Activated naive CD8-positive, alpha-beta T cell treated with anti-CD3 and anti-CD28 coated beads for 36 hours (primary cell): ENCODE measurements around the gene FAM3A. TPM values are rescaled to one million over a fixed set of nuclear protein-coding genes. Genes with fewer than 3 reads are reported as not detected.
A peak's percentile ranks its signal among the peaks of the same experiment; 100 is the strongest.

Experiments
- DNase-seq: peaks from one replicate; pipeline ENCODE4 v3.0.0; 2021
- H3K27ac Mint-ChIP-seq: one replicate; pipeline ENCODE4 v1.8.0; 2022; ENCODE audit warnings: mild to moderate bottlenecking, moderate library complexity, mixed read lengths
- H3K27me3 Mint-ChIP-seq: one replicate; pipeline ENCODE4 v1.8.0; 2022; ENCODE audit warnings: mild to moderate bottlenecking, mixed read lengths
- H3K36me3 Mint-ChIP-seq: one replicate; pipeline ENCODE4 v1.8.0; 2021; ENCODE audit warnings: mild to moderate bottlenecking, mixed read lengths
- H3K4me1 Mint-ChIP-seq: one replicate; pipeline ENCODE4 v1.8.0; 2021; ENCODE audit warnings: mixed read lengths
- H3K4me3 Mint-ChIP-seq: one replicate; pipeline ENCODE4 v1.8.0; 2022; ENCODE audit warnings: mild to moderate bottlenecking, moderate library complexity, mixed read lengths
- H3K9me3 Mint-ChIP-seq: one replicate; pipeline ENCODE4 v1.8.0; 2022; ENCODE audit warnings: mixed read lengths
- total RNA-seq, 2 experiments: library from RNA; stranded (reverse); gene quantifications; one replicate each; pipeline ENCODE4 v1.2.3, GENCODE V29; 2021

The FAM3A gene
- total RNA-seq, 2 experiments from 2014 or later, result 26.8 to 27.3 TPM

GRCh38 chrX:154483325-154483724, 32.7 kb downstream of the FAM3A start:
- H3K9me3 Mint-ChIP-seq, result no peaks in the 10 kb centered on the region
- H3K4me3 Mint-ChIP-seq, result no peak overlapping the region
- peaks cover 3% of the 10 kb centered on the region for H3K36me3 Mint-ChIP-seq
- H3K27me3 Mint-ChIP-seq, result no peaks in the 10 kb centered on the region
- H3K4me1 Mint-ChIP-seq, result peaks cover 16% of the 10 kb centered on the region
- no peak for DNase-seq
- H3K27ac Mint-ChIP-seq, result no peak overlapping the region

- no peak for DNase-seq
- Mint-ChIP-seq H3K27me3 (no peaks in the 10 kb centered on the region), H3K9me3 (no peaks in the 10 kb centered on the region), H3K4me1 (peaks cover 14% of the 10 kb centered on the region), H3K36me3 (peaks cover 3% of the 10 kb centered on the region), H3K27ac (no peak overlapping the region), H3K4me3 (no peak overlapping the region)
These were observed 33.2 kb downstream of the FAM3A start for GRCh38 chrX:154482786-154483185.

GRCh38 chrX:154481911-154482601, 34.0 kb downstream of the FAM3A start:
- no peak overlapping the region for H3K27ac Mint-ChIP-seq

GRCh38 chrX:154481195-154481594, 34.8 kb downstream of the FAM3A start:
- H3K27ac Mint-ChIP-seq, result no peak overlapping the region
- no peak for DNase-seq
- H3K4me1 Mint-ChIP-seq, result peaks cover 20% of the 10 kb centered on the region
- H3K27me3 Mint-ChIP-seq, result no peaks in the 10 kb centered on the region
- H3K36me3 Mint-ChIP-seq, result peaks cover 5% of the 10 kb centered on the region
- H3K9me3 Mint-ChIP-seq, result no peaks in the 10 kb centered on the region
- no peak overlapping the region for H3K4me3 Mint-ChIP-seq

More at GRCh38 chrX:154481911-154482601, 34.0 kb downstream of the FAM3A start:
- Mint-ChIP-seq H3K4me3 (no peak overlapping the region), H3K4me1 (peaks cover 21% of the 10 kb centered on the region), H3K27me3 (no peaks in the 10 kb centered on the region), H3K9me3 (no peaks in the 10 kb centered on the region), H3K36me3 (peaks cover 5% of the 10 kb centered on the region)
- DNase-seq, result no peak

- Mint-ChIP-seq H3K9me3 (no peaks in the 10 kb centered on the region), H3K27ac (peak within 1 kb of the TSS; percentile 95), H3K36me3 (peaks cover 8% of the 10 kb centered on the region)
These were observed 37.1 kb downstream of the FAM3A start, which contains the start of gene LAGE3 for GRCh38 chrX:154478728-154479622. LAGE3 (minus strand) TSS chrX:154479281; CDS start chrX:154478915, 366 bp downstream.

GRCh38 chrX:154477891-154478477, 38.0 kb downstream of the FAM3A start:
- Mint-ChIP-seq H3K9me3 (no peaks in the 10 kb centered on the region), H3K36me3 (peaks cover 6% of the 10 kb centered on the region), H3K27me3 (no peaks in the 10 kb centered on the region), H3K4me1 (peaks cover 13% of the 10 kb centered on the region), H3K4me3 (peak overlapping the region; percentile 89), H3K27ac (peak overlapping the region; percentile 74)
- DNase-seq, result no peak

More at GRCh38 chrX:154478728-154479622, 37.1 kb downstream of the FAM3A start, which contains the start of gene LAGE3:
- H3K4me3 Mint-ChIP-seq, result peak within 1 kb of the TSS; percentile 89
- peaks cover 18% of the 10 kb centered on the region for H3K4me1 Mint-ChIP-seq
- H3K27me3 Mint-ChIP-seq, result no peaks in the 10 kb centered on the region
- DNase-seq, result peak; percentile 93

GRCh38 chrX:154476821-154477220, 39.2 kb downstream of the FAM3A start:
- H3K27ac Mint-ChIP-seq, result no peak overlapping the region
- no peak overlapping the region for H3K4me3 Mint-ChIP-seq
- DNase-seq, result no peak
- peaks cover 13% of the 10 kb centered on the region for H3K4me1 Mint-ChIP-seq
- no peaks in the 10 kb centered on the region for H3K9me3 Mint-ChIP-seq
- no peaks in the 10 kb centered on the region for H3K27me3 Mint-ChIP-seq
- peaks cover 6% of the 10 kb centered on the region for H3K36me3 Mint-ChIP-seq

- DNase-seq, result no peak
- Mint-ChIP-seq H3K27ac (no peak overlapping the region), H3K36me3 (peaks cover 6% of the 10 kb centered on the region), H3K9me3 (no peaks in the 10 kb centered on the region), H3K27me3 (no peaks in the 10 kb centered on the region), H3K4me3 (no peak overlapping the region), H3K4me1 (peaks cover 11% of the 10 kb centered on the region)
These were observed 42.3 kb downstream of the FAM3A start for GRCh38 chrX:154473683-154474082.

GRCh38 chrX:154472685-154473632, 43.1 kb downstream of the FAM3A start:
- Mint-ChIP-seq H3K27ac (no peak overlapping the region), H3K36me3 (peaks cover 4% of the 10 kb centered on the region), H3K4me1 (peaks cover 11% of the 10 kb centered on the region), H3K27me3 (no peaks in the 10 kb centered on the region), H3K9me3 (no peaks in the 10 kb centered on the region), H3K4me3 (no peak overlapping the region)
- no peak for DNase-seq

GRCh38 chrX:154471839-154472684, 44.0 kb downstream of the FAM3A start:
- Mint-ChIP-seq H3K4me1 (peaks cover 3% of the 10 kb centered on the region), H3K36me3 (peaks cover 2% of the 10 kb centered on the region), H3K4me3 (no peak overlapping the region), H3K27ac (peak overlapping the region; percentile 62), H3K27me3 (no peaks in the 10 kb centered on the region), H3K9me3 (no peaks in the 10 kb centered on the region)
- no peak for DNase-seq

GRCh38 chrX:154470914-154471568, 45.0 kb downstream of the FAM3A start:
- Mint-ChIP-seq H3K27me3 (no peaks in the 10 kb centered on the region), H3K4me1 (peaks cover 3% of the 10 kb centered on the region), H3K4me3 (no peak overlapping the region), H3K9me3 (no peaks in the 10 kb centered on the region), H3K36me3 (peaks cover 2% of the 10 kb centered on the region), H3K27ac (no peak overlapping the region)
- no peak for DNase-seq

GRCh38 chrX:154470434-154470833, 45.6 kb downstream of the FAM3A start:
- H3K27me3 Mint-ChIP-seq, result no peaks in the 10 kb centered on the region
- no peaks in the 10 kb centered on the region for H3K9me3 Mint-ChIP-seq
- H3K4me3 Mint-ChIP-seq, result no peak overlapping the region
- peaks cover under 1% of the 10 kb centered on the region for H3K36me3 Mint-ChIP-seq
- no peaks in the 10 kb centered on the region for H3K4me1 Mint-ChIP-seq
- no peak for DNase-seq
- no peak overlapping the region for H3K27ac Mint-ChIP-seq

GRCh38 chrX:154469880-154470279, 46.2 kb downstream of the FAM3A start:
- no peak overlapping the region for H3K4me3 Mint-ChIP-seq
- no peaks in the 10 kb centered on the region for H3K27me3 Mint-ChIP-seq
- no peaks in the 10 kb centered on the region for H3K4me1 Mint-ChIP-seq
- no peak overlapping the region for H3K27ac Mint-ChIP-seq
- H3K9me3 Mint-ChIP-seq, result no peaks in the 10 kb centered on the region
- DNase-seq, result no peak
- no peaks in the 10 kb centered on the region for H3K36me3 Mint-ChIP-seq
